GM23248 (cell line): ENCODE data around the gene WDR18.

Source experiments
- EZH2 ChIP-seq: fragments of 200-600 bp; sonication (generic); IDR thresholded peaks from 2 replicates; pipeline ENCODE4 v1.6.1; 2018; ENCODE audit warnings: antibody characterized with exemption, mild to moderate bottlenecking; ENCODE audit not compliant: insufficient read depth, poor library complexity, severe bottlenecking
- EZH2phosphoT487 ChIP-seq: fragments of 200-600 bp; sonication (generic); IDR thresholded peaks from 2 replicates; pipeline ENCODE4 v1.6.1; 2018; ENCODE audit warnings: antibody characterized with exemption, moderate library complexity, mild to moderate bottlenecking, low read depth; ENCODE audit not compliant: insufficient read depth

DNA sequence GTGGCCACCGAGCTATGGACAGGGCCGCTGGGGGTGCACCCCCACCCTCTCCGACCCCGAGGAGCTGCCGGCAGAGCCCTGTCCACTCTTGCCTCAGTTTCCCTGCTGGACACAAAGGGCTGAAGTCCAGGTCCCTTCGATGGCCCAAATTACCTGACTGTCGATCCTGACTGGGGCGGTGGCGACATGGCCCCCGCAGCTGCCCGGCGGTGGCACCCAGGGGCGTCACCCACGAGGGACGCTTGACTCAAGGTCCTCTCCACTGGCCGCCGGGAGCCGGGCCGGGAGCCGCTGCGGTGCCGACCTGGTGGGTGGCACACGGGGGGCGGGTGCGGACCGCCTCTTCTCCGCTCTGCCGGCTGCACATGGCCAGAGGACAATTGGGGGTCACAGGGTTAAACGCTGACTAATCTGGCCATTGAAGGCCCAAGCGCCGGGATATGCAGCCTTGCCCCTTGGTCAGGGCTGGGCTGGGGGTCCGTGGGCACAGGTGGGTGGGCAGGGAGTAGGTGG, 42.0 kb upstream of the WDR18 start:
- no peak for TF ChIP-seq EZH2
- no peak for TF ChIP-seq EZH2phosphoT487
